K562 (cell line): ENCODE measurements around the gene PIK3R2. TPM values are rescaled to one million over a fixed set of nuclear protein-coding genes. Genes with fewer than 3 reads are reported as not detected.
A peak's percentile ranks its signal among the peaks of the same experiment; 100 is the strongest.

Experiments used
- ADNP ChIP-seq: fragments of 200-800 bp; sonication (Bioruptor generic); IDR thresholded peaks from 2 replicates; pipeline ENCODE4 v1.6.1; 2016; ENCODE audit warnings: missing genetic modification characterization, missing compliant biosample characterization
- HDAC1 ChIP-seq, 2 experiments: fragments of 450-650 bp; IDR thresholded peaks; 2 replicates each; pipeline ENCODE4 v1.6.1; 2016 to 2017; ENCODE audit warnings: inconsistent platforms in 1 of 2, mild to moderate bottlenecking in 1 of 2, moderate library complexity in 1 of 2
- HOXB6 ChIP-seq: fragments of 250-450 bp; sonication (Bioruptor Pico); IDR thresholded peaks from 2 replicates; pipeline ENCODE4 v1.5.1; 2022; ENCODE audit warnings: mild to moderate bottlenecking, borderline replicate concordance
- JUND ChIP-seq, 2 experiments: IDR thresholded peaks; 2 replicates in 1 of 2; 3 replicates in 1 of 2; pipeline ENCODE4 v1.6.1; 2011; ENCODE audit warnings: borderline replicate concordance in 2 of 2, low read depth in 2 of 2, low read length in 2 of 2, improper control_type of control experiment in 1 of 2, missing biosample characterization in 1 of 2, missing genetic modification characterization in 1 of 2, missing genetic modification reagents in 1 of 2
- MIER1 ChIP-seq: fragments of 450-650 bp; IDR thresholded peaks from 2 replicates; pipeline ENCODE4 v1.6.1; 2016; ENCODE audit warnings: antibody characterized with exemption, mild to moderate bottlenecking, low read depth
- NFIC ChIP-seq: fragments of 450-650 bp; IDR thresholded peaks from 2 replicates; pipeline ENCODE4 v1.6.1; 2017; ENCODE audit warnings: mild to moderate bottlenecking, inconsistent platforms
- NONO ChIP-seq, 2 experiments: fragments of 200-400 bp in 1 of 2; fragments of 450-650 bp in 1 of 2; formaldehyde crosslinking in 1 of 2; IDR thresholded peaks; 2 replicates each; pipeline ENCODE4 v1.6.1; 2017; ENCODE audit warnings: low read depth in 2 of 2, mild to moderate bottlenecking in 2 of 2, moderate library complexity in 2 of 2, low read length in 1 of 2
- POLR2A ChIP-seq: fragments of 450-650 bp; conservative IDR thresholded peaks from 2 replicates; pipeline ENCODE4 v1.6.1; 2016
- PTBP1 ChIP-seq: fragments of 200-400 bp; formaldehyde crosslinking; IDR thresholded peaks from 2 replicates; pipeline ENCODE4 v1.6.1; 2017; ENCODE audit warnings: low read depth, low read length
- RCOR1 ChIP-seq, 2 experiments: IDR thresholded peaks; 2 replicates each; pipeline ENCODE4 v1.6.1; 2012; ENCODE audit warnings: low read depth in 2 of 2, low read length in 2 of 2, borderline replicate concordance in 1 of 2, improper control_type of control experiment in 1 of 2
- SMARCA5 ChIP-seq: fragments of 450-650 bp; IDR thresholded peaks from 2 replicates; pipeline ENCODE4 v1.6.1; 2016
- SUPT5H ChIP-seq: fragments of 450-650 bp; IDR thresholded peaks from 2 replicates; pipeline ENCODE4 v1.6.1; 2016
- WHSC1 ChIP-seq: IDR thresholded peaks from one replicate; pipeline ENCODE4 v1.6.1; 2012; ENCODE audit warnings: low read length, control low read depth, inconsistent platforms
- XRCC3 ChIP-seq: fragments of 450-650 bp; IDR thresholded peaks from 2 replicates; pipeline ENCODE4 v1.6.1; 2017; ENCODE audit warnings: mild to moderate bottlenecking, moderate library complexity
- ZFP30 ChIP-seq: fragments of 250-450 bp; sonication (Bioruptor Pico); IDR thresholded peaks from 2 replicates; pipeline ENCODE4 v1.8.0; 2022; ENCODE audit warnings: moderate library complexity, mild to moderate bottlenecking, inconsistent platforms, borderline replicate concordance
- ZFX ChIP-seq: sonication (generic); formaldehyde crosslinking; IDR thresholded peaks from 2 replicates; pipeline ENCODE4 v1.8.0; 2022; ENCODE audit warnings: mild to moderate bottlenecking, missing genetic modification reagents, moderate library complexity
- ZNF23 ChIP-seq: fragments of 250-450 bp; sonication (Bioruptor Pico); IDR thresholded peaks from 2 replicates; pipeline ENCODE4 v1.4.0; 2020; ENCODE audit warnings: mild to moderate bottlenecking
- ZNF589 ChIP-seq: fragments of 200-800 bp; sonication (Bioruptor generic); IDR thresholded peaks from 2 replicates; pipeline ENCODE4 v1.6.1; 2016; ENCODE audit warnings: low read depth, missing genetic modification characterization, missing compliant biosample characterization
- ZNF699 ChIP-seq: fragments of 250-450 bp; sonication (Bioruptor Pico); IDR thresholded peaks from 2 replicates; pipeline ENCODE4 v1.8.0; 2021; ENCODE audit warnings: mild to moderate bottlenecking, moderate library complexity; ENCODE audit not compliant: insufficient replicate concordance
- polyA plus RNA-seq, 8 experiments: library from polyadenylated mRNA; depleted of rRNA in 4 of 8; stranded (reverse) in 5 of 8; unstranded in 3 of 8; fragments of >200 nt; fragmentation: Nextera tagmentation in 2 of 8; fragmentation: Illumina TruSeq in 1 of 8; extraction: Ambion mirVana in 2 of 8; extraction: Trizol in 1 of 8; gene quantifications; 2 replicates each; pipeline versions ENCODE4 v1.2.1 to v1.2.3, GENCODE V29; 2011 to 2014; ENCODE audit warnings: inconsistent platforms in 1 of 8, missing spikeins in 1 of 8
- total RNA-seq, 7 experiments: library from RNA; depleted of rRNA in 6 of 7; stranded (reverse); fragments of >200 nt in 6 of 7; fragmentation: Illumina TruSeq in 2 of 7; extraction: Trizol in 2 of 7; gene quantifications; 2 replicates each; pipeline versions ENCODE4 v1.2.1 to v1.2.3, GENCODE V29; 2011 to 2021; ENCODE audit warnings: low replicate concordance in 1 of 7
- TF ChIP-seq, protein P1 (sequence below): fragments of 450-650 bp; IDR thresholded peaks from 2 replicates; pipeline ENCODE4 v1.6.1; 2016; ENCODE audit warnings: low read depth, mild to moderate bottlenecking, moderate library complexity
- TF ChIP-seq, protein P2 (sequence below): fragments of 450-650 bp; IDR thresholded peaks from 2 replicates; pipeline ENCODE4 v1.7.1; 2018; ENCODE audit warnings: mild to moderate bottlenecking, low read depth; ENCODE audit not compliant: partially characterized antibody
- TF ChIP-seq, protein P3 (sequence below): fragments of 450-650 bp; formaldehyde crosslinking; IDR thresholded peaks from 2 replicates; pipeline ENCODE4 v1.4.0; 2020; ENCODE audit warnings: mild to moderate bottlenecking, mixed read lengths
- TF ChIP-seq, protein P4 (sequence below): fragments of 250-450 bp; sonication (Bioruptor Pico); IDR thresholded peaks from 2 replicates; pipeline ENCODE4 v1.8.0; 2021; ENCODE audit warnings: borderline replicate concordance, mild to moderate bottlenecking, moderate library complexity; ENCODE audit not compliant: poor library complexity, severe bottlenecking

PIK3R2 gene
- total and polyA plus RNA-seq, 9 of the 15 experiments (the other 6 are each of a cell fraction or from before 2014, with no cell fraction given), result 0.39 to 37.9 (median 5.3) TPM

DNA sequence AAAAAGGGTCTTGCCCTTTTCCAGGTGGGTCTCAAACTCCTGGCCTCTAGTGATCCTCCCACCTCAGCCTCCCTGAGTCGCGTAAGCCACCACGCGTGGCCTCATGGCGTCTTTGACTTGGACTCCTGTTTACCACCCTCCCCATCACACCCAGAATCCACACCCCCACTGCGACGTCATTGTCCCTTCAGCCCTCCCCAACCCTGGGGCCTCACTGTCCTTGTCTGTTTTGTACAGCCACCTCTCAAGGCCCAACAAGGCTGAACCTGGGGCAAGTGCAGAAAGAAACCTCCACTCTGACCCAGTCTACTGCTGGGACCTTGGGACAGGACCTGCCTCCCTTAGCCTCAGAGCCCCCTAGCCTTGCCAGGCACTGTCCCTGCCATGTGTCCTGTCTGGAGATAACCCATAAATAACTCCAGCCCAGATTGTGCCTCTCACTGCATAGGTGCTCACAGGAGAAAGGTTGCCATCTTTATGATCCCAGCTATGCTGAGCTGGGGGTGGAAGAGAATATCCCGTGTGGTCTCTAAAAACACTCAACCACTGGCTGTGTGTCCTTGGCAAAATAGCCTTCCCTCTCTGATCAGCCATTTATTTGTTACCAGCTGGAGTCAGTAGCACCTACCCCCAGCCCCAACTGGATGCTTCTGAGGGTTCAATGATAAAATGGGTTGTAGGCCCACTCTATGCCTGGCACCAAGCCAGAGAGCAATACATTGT, 18.8 kb downstream of the PIK3R2 start (continued):
- no peak for TF ChIP-seq ZFP30 (CRISPR knock-in tag)
- TF ChIP-seq NFIC, result peak; percentile 84
- TF ChIP-seq, protein P1, sequence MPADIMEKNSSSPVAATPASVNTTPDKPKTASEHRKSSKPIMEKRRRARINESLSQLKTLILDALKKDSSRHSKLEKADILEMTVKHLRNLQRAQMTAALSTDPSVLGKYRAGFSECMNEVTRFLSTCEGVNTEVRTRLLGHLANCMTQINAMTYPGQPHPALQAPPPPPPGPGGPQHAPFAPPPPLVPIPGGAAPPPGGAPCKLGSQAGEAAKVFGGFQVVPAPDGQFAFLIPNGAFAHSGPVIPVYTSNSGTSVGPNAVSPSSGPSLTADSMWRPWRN, result no peak
- peak; percentile 43; the same call in 1 of the 2 replicates for TF ChIP-seq POLR2A
- TF ChIP-seq MIER1, result 0 out of 2 replicates have a peak, but pooled peaks have one; percentile 39
- peak; percentile 52 for TF ChIP-seq ADNP (tag)
- TF ChIP-seq SUPT5H, result peak; percentile 43; the same call in 1 of the 2 replicates
- TF ChIP-seq, protein P2, sequence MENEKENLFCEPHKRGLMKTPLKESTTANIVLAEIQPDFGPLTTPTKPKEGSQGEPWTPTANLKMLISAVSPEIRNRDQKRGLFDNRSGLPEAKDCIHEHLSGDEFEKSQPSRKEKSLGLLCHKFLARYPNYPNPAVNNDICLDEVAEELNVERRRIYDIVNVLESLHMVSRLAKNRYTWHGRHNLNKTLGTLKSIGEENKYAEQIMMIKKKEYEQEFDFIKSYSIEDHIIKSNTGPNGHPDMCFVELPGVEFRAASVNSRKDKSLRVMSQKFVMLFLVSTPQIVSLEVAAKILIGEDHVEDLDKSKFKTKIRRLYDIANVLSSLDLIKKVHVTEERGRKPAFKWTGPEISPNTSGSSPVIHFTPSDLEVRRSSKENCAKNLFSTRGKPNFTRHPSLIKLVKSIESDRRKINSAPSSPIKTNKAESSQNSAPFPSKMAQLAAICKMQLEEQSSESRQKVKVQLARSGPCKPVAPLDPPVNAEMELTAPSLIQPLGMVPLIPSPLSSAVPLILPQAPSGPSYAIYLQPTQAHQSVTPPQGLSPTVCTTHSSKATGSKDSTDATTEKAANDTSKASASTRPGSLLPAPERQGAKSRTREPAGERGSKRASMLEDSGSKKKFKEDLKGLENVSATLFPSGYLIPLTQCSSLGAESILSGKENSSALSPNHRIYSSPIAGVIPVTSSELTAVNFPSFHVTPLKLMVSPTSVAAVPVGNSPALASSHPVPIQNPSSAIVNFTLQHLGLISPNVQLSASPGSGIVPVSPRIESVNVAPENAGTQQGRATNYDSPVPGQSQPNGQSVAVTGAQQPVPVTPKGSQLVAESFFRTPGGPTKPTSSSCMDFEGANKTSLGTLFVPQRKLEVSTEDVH, result no peak
- TF ChIP-seq ZNF699, result no peak
- 0 out of 4 replicates have a peak, but pooled peaks of 1 of the 2 experiments have one; percentile 35 for TF ChIP-seq HDAC1 (IDR thresholded peaks at IDR 0.05)
- no peak for TF ChIP-seq ZNF589 (CRISPR knock-in tag)
- no peak for TF ChIP-seq XRCC3
- TF ChIP-seq SMARCA5, result peak; percentile 55; the same call in 1 of the 2 replicates
- TF ChIP-seq, protein P3, sequence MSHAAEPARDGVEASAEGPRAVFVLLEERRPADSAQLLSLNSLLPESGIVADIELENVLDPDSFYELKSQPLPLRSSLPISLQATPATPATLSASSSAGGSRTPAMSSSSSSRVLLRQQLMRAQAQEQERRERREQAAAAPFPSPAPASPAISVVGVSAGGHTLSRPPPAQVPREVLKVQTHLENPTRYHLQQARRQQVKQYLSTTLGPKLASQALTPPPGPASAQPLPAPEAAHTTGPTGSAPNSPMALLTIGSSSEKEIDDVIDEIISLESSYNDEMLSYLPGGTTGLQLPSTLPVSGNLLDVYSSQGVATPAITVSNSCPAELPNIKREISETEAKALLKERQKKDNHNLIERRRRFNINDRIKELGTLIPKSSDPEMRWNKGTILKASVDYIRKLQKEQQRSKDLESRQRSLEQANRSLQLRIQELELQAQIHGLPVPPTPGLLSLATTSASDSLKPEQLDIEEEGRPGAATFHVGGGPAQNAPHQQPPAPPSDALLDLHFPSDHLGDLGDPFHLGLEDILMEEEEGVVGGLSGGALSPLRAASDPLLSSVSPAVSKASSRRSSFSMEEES, result no peak
- TF ChIP-seq JUND (IDR thresholded peaks at IDR 0.05; ENCODE audit: borderline replicate concordance, low read depth, low read length), result no peak
- 0 out of 3 replicates have a peak, but pooled peaks have one; percentile 19 for TF ChIP-seq JUND (tag; IDR thresholded peaks at IDR 0.05; ENCODE audit: borderline replicate concordance, low read depth, low read length)
- no peak for TF ChIP-seq WHSC1
- TF ChIP-seq ZNF23, result no peak
- TF ChIP-seq ZFX (CRISPR knock-in tag), result no peak
- TF ChIP-seq HOXB6 (CRISPR knock-in tag), result no peak
- no peak for TF ChIP-seq NONO (IDR thresholded peaks at IDR 0.05; ENCODE audit: low read depth in 2 of 2, low read length in 1 of 2)
- 0 out of 4 replicates have a peak, but pooled peaks of 1 of the 2 experiments have one; percentile 37 for TF ChIP-seq RCOR1 (IDR thresholded peaks at IDR 0.05; ENCODE audit: borderline replicate concordance in 1 of 2, low read depth in 2 of 2, low read length in 2 of 2)
- peak; percentile 76; the same call in 1 of the 2 replicates for TF ChIP-seq PTBP1
- TF ChIP-seq, protein P4, sequence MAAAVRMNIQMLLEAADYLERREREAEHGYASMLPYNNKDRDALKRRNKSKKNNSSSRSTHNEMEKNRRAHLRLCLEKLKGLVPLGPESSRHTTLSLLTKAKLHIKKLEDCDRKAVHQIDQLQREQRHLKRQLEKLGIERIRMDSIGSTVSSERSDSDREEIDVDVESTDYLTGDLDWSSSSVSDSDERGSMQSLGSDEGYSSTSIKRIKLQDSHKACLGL (CRISPR knock-in tag), result no peak
